ENCODE data around the gene WDR86.

The WDR86 gene

GRCh38 chr7:151382079-151382885 lies 27.6 kb downstream of the WDR86 start:
- no peak for TF ChIP-seq EZH2phosphoT487 (IDR thresholded peaks at IDR 0.05; ENCODE audit: borderline replicate concordance)
- TF ChIP-seq, protein P1, sequence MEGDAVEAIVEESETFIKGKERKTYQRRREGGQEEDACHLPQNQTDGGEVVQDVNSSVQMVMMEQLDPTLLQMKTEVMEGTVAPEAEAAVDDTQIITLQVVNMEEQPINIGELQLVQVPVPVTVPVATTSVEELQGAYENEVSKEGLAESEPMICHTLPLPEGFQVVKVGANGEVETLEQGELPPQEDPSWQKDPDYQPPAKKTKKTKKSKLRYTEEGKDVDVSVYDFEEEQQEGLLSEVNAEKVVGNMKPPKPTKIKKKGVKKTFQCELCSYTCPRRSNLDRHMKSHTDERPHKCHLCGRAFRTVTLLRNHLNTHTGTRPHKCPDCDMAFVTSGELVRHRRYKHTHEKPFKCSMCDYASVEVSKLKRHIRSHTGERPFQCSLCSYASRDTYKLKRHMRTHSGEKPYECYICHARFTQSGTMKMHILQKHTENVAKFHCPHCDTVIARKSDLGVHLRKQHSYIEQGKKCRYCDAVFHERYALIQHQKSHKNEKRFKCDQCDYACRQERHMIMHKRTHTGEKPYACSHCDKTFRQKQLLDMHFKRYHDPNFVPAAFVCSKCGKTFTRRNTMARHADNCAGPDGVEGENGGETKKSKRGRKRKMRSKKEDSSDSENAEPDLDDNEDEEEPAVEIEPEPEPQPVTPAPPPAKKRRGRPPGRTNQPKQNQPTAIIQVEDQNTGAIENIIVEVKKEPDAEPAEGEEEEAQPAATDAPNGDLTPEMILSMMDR (conservative IDR thresholded peaks at IDR 0.05; ENCODE audit: low read length) = no peak

GRCh38 chr7:151381348-151382078 lies 28.3 kb downstream of the WDR86 start:
- Histone ChIP-seq H3K4me2 (ENCODE audit: low read depth, low read length, poor library complexity, severe bottlenecking) (no peak overlapping the region), H4K20me1 (ENCODE audit: insufficient read depth, low read length, poor library complexity, severe bottlenecking) (no peaks in the 10 kb centered on the region), H3K9ac (ENCODE audit: low read depth, low read length, poor library complexity, severe bottlenecking) (no peak overlapping the region), H2AFZ (ENCODE audit: low read length) (no peak overlapping the region), H3K27me3 (ENCODE audit: insufficient read depth, low read length, poor library complexity, severe bottlenecking) (no peaks in the 10 kb centered on the region), H3F3A (ENCODE audit: low read depth) (no peaks in the 10 kb centered on the region), H3K9me2 (replicated peaks; ENCODE audit: low read depth, low read length) (no peaks in the 10 kb centered on the region), H3K36me3 (ENCODE audit: insufficient read depth, low read length) (peaks cover 23% of the 10 kb centered on the region; the same call in 1 of the 2 replicates), H3K4me1 (ENCODE audit: insufficient read depth, low read length, poor library complexity, severe bottlenecking) (no peaks in the 10 kb centered on the region), H3K79me2 (ENCODE audit: insufficient read depth, low read length) (no peaks in the 10 kb centered on the region), H3K9me3 (ENCODE audit: insufficient read depth, low read depth, low read length) (no peaks in the 10 kb centered on the region), H3K4me3 (ENCODE audit: low read length, poor library complexity, severe bottlenecking) (no peak overlapping the region)
- TF ChIP-seq EZH2phosphoT487 (IDR thresholded peaks at IDR 0.05; ENCODE audit: borderline replicate concordance) = no peak

More at GRCh38 chr7:151382079-151382885, 27.6 kb downstream of the WDR86 start:
- H3K79me2 ChIP-seq (ENCODE audit: insufficient read depth, low read length) = no peaks in the 10 kb centered on the region
- no peaks in the 10 kb centered on the region for H4K20me1 ChIP-seq (ENCODE audit: insufficient read depth, low read length, poor library complexity, severe bottlenecking)
- no peaks in the 10 kb centered on the region for H3K27me3 ChIP-seq (ENCODE audit: insufficient read depth, low read length, poor library complexity, severe bottlenecking)
- no peaks in the 10 kb centered on the region for H3K9me2 ChIP-seq (replicated peaks; ENCODE audit: low read depth, low read length)
- no peak overlapping the region for H3K4me2 ChIP-seq (ENCODE audit: low read depth, low read length, poor library complexity, severe bottlenecking)
- no peaks in the 10 kb centered on the region for H3K9me3 ChIP-seq (ENCODE audit: insufficient read depth, low read depth, low read length)
- H3K4me1 ChIP-seq (ENCODE audit: insufficient read depth, low read length, poor library complexity, severe bottlenecking) = no peaks in the 10 kb centered on the region
- no peak overlapping the region for H3K9ac ChIP-seq (ENCODE audit: low read depth, low read length, poor library complexity, severe bottlenecking)
- H3K36me3 ChIP-seq (ENCODE audit: insufficient read depth, low read length) = peaks cover 15% of the 10 kb centered on the region; the same call in 1 of the 2 replicates
- no peak overlapping the region for H3K4me3 ChIP-seq (ENCODE audit: low read length, poor library complexity, severe bottlenecking)
- H2AFZ ChIP-seq (ENCODE audit: low read length) = no peak overlapping the region
- H3F3A ChIP-seq (ENCODE audit: low read depth) = no peaks in the 10 kb centered on the region

DNA sequence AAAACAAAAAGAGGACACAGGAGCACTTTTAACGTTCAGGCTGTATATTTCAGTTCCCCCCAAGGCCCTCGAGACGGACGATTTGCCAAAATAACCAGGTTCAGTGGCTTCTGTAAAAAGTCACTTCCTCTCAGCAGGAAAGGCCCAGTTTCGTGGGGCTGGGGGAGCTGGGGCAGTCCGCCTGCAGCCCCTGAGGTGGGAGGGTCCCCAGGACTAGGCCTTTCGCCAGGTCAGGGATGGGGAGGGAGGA lies 28.8 kb downstream of the WDR86 start:
- no peaks in the 10 kb centered on the region for H3K27me3 ChIP-seq (ENCODE audit: insufficient read depth, low read length, poor library complexity, severe bottlenecking)
- H3K4me2 ChIP-seq (ENCODE audit: low read depth, low read length, poor library complexity, severe bottlenecking) = no peak overlapping the region
- H3F3A ChIP-seq (ENCODE audit: low read depth) = no peaks in the 10 kb centered on the region
- TF ChIP-seq EZH2phosphoT487 (IDR thresholded peaks at IDR 0.05; ENCODE audit: borderline replicate concordance) = no peak
- TF ChIP-seq, protein P1 (conservative IDR thresholded peaks at IDR 0.05; ENCODE audit: low read length) = no peak
- no peaks in the 10 kb centered on the region for H3K79me2 ChIP-seq (ENCODE audit: insufficient read depth, low read length)
- peaks cover 28% of the 10 kb centered on the region; the same call in 1 of the 2 replicates for H3K36me3 ChIP-seq (ENCODE audit: insufficient read depth, low read length)
- H3K9me2 ChIP-seq (replicated peaks; ENCODE audit: low read depth, low read length) = no peaks in the 10 kb centered on the region
- H3K9ac ChIP-seq (ENCODE audit: low read depth, low read length, poor library complexity, severe bottlenecking) = no peak overlapping the region
- no peaks in the 10 kb centered on the region for H3K9me3 ChIP-seq (ENCODE audit: insufficient read depth, low read depth, low read length)
- no peak overlapping the region for H3K4me3 ChIP-seq (ENCODE audit: low read length, poor library complexity, severe bottlenecking)
- no peaks in the 10 kb centered on the region for H3K4me1 ChIP-seq (ENCODE audit: insufficient read depth, low read length, poor library complexity, severe bottlenecking)
- no peaks in the 10 kb centered on the region for H4K20me1 ChIP-seq (ENCODE audit: insufficient read depth, low read length, poor library complexity, severe bottlenecking)
- H2AFZ ChIP-seq (ENCODE audit: low read length) = no peak overlapping the region
